Measurements from ENCODE around the gene PTPN6.

The PTPN6 gene

DNA sequence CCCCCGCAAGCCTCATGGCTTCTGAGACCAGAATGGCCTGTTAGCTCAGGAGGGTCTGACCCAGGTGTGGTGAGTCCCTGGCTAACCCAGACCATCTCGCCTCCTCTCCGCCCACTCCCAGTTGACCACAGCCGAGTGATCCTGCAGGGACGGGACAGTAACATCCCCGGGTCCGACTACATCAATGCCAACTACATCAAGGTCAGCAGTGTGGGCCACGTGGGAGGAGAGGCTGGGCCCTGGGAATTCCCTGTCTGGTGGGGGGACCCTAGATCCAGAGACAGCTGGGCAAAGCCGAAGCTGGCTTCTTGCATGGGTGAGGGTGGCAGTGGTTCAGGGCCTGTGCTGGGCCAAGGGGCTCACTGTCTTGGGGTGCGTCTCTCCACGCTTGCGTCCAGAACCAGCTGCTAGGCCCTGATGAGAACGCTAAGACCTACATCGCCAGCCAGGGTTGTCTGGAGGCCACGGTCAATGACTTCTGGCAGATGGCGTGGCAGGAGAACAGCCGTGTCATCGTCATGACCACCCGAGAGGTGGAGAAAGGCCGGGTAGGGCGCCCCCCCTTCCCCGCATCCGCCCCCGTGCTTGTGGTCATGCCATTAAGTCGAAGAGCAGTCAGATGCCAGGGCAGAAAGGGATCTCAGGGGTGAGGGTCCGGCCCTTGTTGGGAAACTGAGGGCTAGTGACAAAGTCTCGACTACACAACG is 5.0 kb downstream of the PTPN6 start:
- DNase-seq (ENCODE audit: low spot score) = no peak

DNA sequence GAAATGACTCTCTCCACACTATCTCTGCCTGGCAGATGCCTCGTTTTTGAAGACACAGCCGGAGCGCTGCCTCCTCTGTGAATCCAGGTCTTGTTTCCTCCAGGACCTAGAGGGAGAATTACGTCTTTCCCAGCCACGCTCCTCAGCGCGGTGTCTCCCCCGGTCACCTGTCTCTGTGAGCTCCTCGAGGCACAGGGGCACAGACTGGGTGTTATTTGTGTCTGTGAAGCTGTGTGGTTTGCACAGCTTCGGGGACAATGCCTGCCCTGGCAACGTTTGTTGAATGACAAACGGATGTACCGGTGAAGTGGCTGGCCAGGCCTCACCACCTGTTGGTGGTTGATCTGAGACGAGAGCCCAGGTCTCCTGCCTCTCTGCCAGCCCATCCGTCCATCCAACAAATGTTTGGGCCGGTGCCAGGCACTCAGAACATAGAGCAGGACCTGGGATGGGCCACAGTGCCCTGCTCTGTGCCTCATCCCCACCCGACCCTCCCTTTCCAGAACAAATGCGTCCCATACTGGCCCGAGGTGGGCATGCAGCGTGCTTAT is 6.1 kb downstream of the PTPN6 start:
- DNase-seq (ENCODE audit: low spot score) = no peak

DNA sequence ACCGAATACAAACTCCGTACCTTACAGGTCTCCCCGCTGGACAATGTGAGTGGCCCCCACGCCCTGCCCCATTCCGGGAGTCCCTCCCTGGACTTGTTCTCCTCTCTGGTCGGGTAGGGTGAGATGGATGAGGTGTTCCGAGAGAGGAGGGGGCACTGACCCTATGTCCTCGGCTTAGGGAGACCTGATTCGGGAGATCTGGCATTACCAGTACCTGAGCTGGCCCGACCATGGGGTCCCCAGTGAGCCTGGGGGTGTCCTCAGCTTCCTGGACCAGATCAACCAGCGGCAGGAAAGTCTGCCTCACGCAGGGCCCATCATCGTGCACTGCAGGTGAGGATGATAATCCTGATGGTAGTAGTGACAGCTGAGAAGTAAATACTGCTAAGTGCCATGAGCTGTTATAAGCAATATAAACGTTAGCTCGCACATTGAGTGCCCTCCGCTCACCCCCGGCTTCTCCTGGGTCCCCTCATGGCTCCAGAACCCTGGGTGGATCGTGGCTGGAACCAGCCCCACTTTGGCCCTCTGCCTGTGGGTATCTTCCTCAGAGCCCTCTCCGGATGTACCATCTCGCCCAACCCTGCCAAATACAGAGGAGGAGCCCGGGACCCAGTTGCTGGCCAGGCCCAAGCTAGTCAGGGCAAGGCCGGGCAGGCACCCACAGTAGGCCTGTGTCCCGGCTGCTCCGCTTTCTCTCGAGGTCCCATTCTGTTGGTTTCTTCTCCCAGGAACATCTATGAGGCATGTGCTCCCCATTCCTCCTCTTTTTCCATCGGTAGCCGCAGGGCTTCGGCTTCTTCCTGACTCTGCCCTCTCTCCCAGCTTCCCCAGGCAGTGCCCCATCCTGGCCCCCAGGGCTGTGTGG is 6.8 kb downstream of the PTPN6 start:
- no peak for DNase-seq (ENCODE audit: low spot score)

DNA sequence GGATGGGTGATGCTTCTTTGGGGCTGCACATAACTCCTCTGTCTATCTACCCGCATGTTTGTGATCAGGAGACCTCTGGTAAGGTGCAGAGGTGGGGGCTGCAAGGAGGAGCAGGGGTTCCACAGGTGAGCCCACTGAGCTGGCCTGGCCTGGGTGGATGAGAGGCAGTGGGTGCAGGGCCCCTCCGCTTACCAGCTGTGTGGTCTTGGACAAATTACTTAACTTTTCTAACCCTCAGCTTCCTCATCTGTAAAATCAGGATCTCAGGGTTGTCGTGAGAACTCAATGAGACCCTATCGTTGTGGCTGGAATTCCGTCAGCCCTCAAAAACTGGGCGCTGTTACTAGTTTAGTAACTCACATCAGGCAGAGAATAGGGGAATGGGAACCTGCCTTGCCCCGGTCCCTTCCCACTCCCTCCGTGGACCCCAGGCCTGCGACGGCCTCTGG is 7.5 kb downstream of the PTPN6 start:
- DNase-seq (ENCODE audit: low spot score) = no peak

DNA sequence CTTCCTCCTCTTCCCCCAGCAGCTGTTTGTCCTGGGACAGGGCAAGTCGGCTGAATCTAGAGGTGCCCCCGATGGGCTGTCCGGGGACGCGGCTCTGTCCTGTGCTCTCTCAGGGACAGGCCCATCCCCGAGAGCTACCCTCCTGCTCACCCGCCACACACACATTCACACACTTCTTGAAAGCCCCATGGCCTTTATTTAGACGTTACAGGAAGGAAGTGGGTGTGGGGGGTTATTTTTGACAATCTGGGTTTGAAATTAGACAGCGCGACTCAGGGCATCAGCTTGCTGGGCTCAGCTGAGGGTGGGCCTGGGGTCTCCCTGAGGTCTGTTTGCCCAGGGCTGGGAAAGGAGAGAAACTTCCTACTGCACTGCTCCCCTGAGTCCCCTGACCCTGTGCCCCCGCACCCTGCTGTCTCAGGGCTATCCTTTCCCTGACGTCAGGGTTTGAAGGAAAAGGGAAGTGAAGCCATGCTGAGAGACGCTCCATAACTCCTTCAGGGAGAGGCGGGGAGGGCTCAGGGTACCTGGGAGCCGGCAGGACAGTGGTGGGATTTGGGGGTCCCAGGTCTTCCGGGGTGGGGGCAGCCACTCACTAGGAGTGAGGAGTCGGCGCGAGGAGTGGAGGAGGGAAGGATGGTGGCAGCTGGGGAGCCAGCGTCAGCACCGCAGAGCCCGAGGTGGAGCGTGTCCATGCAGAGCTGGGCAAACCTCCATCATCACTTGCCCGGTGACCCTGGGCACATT is 8.1 kb downstream of the PTPN6 start:
- DNase-seq (ENCODE audit: low spot score) = peak; percentile 89

DNA sequence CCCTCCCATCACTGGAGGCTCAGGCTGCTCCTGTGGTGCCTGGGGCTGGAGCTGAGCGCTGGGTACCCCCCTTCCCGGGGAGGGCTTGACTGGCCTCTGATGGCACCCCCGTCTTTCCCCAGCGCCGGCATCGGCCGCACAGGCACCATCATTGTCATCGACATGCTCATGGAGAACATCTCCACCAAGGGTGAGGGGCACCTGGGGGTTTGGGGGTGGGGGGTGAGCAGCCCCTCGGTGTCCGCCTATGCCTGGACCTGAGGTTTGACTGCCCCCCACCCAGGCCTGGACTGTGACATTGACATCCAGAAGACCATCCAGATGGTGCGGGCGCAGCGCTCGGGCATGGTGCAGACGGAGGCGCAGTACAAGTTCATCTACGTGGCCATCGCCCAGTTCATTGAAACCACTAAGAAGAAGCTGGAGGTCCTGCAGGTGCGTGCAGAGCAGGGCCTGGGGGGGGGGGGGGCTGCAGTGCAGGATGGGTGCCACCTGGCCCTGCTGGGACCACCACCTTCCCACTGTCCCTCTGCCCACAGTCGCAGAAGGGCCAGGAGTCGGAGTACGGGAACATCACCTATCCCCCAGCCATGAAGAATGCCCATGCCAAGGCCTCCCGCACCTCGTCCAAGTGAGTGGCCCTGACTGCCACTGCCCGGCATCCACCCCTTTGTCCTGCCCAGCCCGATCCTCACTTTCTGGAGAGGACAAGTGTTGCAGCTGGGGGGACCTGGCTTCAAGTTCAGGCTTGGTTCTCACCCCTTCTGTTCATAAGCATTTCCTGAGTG is 8.8 kb downstream of the PTPN6 start:
- DNase-seq (ENCODE audit: low spot score) = no peak

DNA sequence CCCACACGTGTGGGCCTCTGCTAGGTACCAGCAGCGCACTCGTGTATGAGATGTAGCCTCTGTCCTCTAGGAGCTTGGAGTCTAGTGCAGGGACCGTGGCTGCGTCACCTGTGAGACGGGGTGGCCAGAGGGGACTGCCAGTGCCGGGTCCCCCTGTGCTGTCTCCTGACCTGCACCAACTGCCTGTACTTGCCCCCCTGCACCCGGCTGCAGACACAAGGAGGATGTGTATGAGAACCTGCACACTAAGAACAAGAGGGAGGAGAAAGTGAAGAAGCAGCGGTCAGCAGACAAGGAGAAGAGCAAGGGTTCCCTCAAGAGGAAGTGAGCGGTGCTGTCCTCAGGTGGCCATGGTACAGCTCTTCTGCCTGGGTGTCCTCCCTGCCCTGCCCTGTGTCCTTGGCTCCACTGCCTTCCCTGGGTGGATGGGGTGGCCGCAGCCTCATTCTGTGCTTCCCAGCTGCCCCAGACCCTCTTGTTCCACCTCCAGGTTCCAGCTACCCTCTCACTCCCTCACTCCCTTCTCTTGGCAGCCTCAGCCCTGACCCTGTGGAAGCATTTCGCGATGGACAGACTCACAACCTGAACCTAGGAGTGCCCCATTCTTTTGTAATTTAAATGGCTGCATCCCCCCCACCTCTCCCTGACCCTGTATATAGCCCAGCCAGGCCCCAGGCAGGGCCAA is 9.6 kb downstream of the PTPN6 start:
- no peak for DNase-seq (ENCODE audit: low spot score)

DNA sequence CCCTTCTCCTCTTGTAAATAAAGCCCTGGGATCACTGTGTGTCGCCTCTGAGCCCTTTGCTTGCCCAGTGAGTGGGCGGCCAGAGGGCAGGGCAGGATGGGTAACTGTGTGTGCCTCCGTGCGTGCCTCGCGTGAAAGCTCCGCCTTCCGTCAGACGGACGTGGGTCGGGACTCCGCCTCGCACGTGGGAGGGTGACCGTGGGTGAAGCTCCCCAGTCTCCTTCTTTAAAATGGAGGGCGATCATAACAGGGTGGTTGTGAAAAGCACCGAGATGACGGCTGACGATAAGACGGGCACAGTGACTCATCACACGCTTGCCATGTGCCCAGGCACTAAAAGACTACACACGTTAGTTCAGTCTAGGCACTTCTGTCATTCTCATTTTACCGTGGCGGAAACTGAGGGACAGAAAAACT is 10.1 kb downstream of the PTPN6 start:
- no peak for DNase-seq (ENCODE audit: low spot score)

DNA sequence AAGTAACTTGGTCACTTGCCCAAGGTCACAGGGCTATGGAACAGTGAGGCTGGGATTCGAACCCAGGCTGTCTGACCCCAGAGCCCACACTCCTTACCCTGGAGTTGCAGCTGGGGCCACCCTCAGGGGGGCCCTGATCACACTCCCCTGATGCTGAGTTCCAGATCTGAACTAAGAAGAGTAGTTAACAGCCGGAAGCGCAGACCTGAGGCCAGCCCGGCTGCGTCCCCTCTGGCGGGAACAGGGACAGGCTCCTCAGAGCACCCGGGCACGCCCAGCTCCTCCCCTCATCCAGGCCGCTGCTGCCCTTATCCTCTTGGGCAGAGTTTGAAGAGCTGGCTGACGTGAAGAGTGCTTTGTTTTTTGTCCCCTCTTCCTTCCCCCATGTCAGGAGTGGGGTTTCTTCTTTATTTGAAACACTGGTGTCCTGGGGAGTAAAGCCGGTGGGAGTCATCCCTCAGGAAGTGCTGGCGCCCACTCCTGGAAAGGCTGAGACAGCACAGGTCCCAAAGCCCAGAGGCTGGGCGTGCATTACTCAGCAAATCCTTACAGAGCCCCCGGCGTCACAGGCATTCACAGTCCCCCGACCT is 10.6 kb downstream of the PTPN6 start:
- DNase-seq (ENCODE audit: low spot score) = no peak

DNA sequence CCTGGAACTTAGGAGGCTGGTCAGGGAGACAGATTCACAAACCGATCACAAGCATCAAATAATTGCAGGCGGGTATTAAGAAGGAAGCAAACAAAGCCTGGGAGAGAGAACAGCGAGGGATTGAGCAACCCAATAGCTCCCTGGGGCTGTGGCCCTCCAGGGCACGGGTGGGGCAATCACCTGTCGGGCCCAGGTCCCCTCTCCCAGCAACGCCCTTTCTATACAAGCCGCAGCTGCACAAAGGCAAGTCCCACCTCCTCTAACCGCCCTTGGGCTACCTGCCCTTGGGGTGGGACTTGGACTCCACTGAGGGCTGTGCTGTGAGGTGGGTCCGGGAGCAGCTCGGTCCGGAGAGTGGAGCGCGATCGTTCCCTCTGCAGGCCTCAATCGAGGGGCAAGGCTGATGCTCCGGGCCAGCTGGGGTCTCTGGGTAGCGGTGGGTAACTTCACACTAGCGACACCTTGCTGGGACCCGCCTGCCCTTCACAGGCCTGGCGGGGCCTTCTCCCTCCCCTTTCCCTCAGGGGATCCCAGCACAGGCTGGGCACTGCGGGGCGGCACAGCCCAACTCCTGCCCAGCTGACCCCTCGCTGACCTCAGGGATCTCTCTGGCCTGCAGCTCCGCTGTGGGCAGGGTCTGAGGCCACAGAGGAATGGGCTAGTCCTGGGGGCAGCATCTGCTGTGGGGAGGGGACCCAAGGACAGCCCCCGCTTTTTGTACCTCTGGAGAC is 11.3 kb downstream of the PTPN6 start:
- DNase-seq (ENCODE audit: low spot score) = no peak

DNA sequence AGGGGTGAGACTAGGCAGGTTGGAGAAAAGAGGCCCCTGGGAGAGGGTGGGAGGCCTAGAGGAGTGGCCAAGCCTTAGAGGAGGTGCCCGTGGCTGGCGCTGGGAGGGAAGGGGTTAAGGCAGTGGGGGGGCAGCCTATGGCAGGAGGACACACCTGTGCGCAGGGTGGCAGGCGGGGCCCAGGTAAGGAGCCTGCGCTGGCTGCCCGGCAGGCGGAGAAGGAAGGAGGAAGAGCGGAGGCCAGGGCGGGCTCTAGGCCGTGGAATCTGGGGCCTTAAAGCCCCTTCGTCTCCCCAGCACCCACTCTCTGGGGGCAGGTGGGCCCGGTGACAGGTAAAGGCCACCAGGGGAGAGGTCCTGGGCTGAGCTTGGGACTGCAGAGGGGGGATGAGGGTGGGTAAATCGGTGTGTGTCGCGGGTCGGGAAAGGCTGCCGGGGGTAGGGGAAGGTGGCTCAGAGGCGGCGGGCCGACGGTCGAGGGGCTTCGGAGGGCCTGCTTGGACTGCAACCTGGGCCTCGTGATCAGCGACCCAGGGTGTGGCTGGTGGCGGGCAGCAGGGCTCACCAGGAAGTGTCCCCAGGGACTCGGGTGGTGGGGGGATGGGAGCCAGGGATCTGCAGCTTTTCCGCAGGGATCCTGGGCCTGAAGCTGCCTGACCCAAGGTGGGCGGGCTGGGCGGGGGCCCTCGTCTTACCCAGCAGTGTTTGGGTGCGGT is 12.0 kb downstream of the PTPN6 start:
- DNase-seq (ENCODE audit: low spot score) = no peak

DNA sequence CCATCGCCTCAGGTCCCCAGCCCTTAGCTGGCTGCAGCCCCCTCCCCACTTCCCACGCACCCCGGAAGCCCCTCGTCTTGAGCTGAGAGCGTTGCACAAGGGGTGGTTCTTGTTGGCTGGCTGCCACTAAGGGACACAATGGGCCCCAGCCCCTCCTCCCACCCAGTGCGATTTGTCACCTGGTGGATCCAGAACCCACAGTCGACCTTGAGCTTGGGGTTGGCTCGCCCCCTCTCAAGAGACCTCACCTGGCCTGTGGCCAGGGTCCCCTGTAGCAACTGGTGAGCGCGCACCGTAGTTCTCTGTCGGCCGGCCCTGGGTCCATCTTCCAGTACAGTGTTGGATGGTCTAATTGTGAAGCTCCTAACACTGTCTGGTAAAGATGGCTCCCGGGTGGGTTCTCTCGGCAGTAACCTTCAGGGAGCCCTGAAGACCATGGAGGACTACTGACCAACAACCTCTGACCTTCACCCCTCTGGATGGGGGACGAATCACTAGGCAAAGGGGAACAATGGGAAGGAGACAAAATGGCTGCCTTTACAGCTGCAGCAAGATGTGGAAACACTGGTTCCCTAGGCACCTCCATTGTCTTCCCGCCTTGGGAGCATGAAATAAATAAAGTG is 12.7 kb downstream of the PTPN6 start:
- no peak for DNase-seq (ENCODE audit: low spot score)

DNA sequence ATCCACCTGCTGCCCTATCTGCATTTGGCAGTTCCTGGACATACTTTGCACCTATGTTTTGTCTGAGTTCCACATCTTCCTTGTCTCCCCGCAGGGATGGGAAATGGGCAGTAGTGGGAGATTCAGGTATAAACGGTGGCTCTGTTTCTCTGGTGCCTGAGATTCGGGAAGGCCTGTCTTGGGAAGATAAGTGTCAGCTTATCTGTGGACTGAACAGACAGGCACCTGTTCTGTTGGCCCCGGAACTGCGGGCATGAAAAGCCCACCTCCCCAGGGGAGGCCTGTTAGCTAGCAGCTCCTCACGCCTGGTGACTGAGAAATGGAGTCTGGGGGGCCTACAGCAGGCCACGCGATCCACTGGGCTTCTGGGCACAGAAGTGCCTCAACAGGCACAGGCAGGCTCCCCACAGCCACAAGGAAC is 13.5 kb downstream of the PTPN6 start:
- no peak for DNase-seq (ENCODE audit: low spot score)

DNA sequence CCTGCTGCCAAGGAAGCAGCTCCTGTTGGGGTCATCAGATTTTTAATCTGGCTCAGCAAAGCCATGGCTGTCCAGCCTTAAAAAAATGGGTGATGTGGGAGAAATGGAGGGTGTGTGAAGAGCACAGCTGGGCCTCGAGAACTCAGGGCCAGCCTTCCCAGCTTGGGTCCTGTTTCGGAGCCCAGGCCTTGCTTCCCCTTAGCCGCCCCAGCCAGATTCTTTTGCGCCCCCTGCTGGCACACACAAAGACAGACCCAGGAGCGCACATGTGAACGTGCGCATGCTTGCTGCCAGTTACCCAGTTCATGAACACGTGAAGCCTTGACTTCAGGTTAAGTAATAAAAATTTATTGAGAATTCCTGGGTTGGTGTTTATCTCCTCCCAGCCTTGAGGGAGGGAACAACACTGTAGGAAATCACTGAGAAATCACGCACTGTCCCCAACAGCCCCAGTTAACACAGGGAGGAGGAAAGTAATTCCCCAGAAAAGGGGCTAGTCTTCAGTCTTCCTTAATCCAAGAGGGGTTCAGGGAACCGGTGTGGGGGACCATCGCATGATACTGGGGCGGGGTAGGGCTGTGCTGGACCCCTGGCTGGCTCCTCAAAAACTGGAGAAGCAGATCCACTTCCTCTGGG is 14.0 kb downstream of the PTPN6 start:
- DNase-seq (ENCODE audit: low spot score) = peak; percentile 93

DNA sequence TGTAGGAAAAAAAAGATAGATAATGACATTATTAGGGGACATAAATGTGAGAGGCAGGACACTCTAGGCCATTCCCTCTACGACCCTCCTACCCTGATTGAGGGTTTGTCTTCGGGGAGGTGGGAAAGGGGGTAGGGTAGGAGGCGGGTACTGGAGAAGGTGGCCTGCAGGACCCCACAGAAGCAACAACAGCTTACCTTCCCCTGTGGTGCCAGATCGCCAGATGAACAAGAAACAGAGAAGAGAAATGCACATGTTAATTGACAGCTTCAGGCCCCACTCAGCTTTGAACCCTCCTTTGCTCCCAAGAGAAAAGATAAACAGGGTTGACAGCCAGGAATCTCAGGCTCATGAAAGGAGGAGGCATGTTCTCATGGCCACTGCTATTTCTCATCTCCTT is 14.6 kb downstream of the PTPN6 start:
- no peak for DNase-seq (ENCODE audit: low spot score)

DNA sequence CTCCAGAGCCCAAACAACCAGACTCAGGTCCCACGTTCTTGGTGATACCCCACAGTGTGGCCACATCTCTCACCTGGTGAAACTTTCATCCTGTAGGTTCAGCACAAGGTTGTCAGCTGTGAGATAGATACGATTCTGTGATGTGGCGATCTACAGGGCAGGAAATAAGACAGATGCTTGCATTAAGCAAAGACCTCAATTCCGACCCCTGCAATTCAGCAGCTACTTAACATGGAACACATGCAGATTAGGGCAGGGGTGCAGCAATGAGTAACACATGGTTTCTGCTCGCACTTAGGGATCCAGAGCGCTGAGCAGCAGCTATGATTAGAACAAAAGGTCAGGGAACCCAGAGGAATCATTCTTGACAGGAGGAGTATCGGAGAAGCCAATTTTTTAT is 15.2 kb downstream of the PTPN6 start:
- DNase-seq (ENCODE audit: low spot score) = no peak

DNA sequence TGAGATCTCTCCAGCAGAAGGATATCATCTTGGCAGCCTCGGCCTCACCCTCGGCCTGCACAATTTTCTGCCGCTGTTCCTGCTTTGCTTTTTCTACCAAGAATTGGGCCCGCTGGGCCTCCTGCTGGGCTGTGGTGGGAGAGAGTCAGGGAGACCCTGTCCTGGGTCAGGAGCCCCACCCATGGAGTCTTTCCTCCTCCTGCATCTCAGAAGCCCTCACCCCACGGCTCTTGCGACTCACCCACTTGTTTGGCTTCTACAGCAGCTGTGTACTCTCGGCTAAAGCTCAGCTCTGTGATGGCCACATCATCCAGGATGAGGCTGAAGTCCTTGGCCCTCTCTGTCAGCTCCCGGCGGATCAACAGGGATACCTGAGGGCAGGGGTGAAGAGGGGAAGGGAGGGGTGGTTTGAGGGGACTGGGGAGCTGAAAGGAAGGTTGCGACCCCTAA is 16.5 kb downstream of the PTPN6 start:
- DNase-seq (ENCODE audit: low spot score) = no peak

DNA sequence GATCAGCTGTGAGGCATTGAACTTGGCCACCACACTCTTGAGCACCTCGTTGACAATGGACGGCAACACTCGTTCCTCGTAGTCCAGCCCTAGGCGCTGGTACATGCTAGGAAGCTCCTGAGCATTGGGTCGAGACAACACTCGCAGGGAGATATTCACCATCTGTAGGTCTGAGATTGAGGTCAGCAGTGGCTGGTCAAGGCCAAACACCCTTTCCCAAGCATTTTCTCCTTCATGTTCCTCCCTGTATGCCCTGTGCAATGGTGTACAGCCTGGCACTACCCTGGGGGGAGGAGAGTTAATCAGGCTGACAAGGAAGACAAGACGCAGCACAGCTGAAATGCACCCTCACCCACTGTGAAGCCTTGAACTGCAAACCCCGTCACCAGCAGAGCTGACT is 17.3 kb downstream of the PTPN6 start:
- no peak for DNase-seq (ENCODE audit: low spot score)

Data from NAMALWA (cell line).